C4-2B (cell line): ENCODE results near the gene BRD9.

ENCODE experiments used
- ZFX ChIP-seq: fragments of 450-650 bp; IDR thresholded peaks from 2 replicates; pipeline ENCODE4 v1.6.1; 2017
- TF ChIP-seq, protein P1 (sequence below): fragments of 450-650 bp; conservative IDR thresholded peaks from 2 replicates; pipeline ENCODE4 v1.5.1; 2017; ENCODE audit warnings: mild to moderate bottlenecking

DNA sequence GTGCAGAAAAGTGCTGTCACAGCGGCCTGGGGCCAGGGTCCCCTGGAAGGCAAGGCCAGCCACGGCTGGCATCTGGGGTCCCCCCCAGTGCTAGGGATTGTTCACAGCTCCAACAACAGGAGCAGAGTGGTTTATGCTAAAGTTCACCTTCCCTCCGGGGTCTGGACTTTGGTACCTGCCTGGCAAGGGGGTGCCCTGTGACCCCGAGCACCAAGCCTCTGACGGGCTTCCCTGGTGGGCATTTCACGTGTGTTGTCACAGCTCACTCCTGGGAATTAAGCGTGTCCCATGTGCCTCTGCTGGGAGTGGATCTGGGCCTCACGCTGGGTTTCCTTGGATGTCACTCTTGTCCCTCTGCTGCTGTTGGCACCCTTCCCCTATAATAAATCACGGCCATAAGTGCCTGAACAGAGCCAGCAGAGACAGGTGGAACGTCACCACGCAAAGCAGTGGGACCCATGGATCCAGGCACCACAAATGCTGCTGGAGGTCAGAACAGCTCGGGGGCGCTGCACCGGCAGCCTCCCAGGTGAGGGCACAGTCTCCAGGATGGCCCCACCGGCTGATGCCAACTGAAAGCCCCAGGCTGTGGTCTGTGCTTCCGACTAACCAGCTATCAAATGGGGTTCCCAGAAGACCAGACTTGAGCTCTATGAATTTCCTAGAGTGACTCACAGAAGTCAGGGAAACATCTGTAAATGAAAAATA lies 24.0 kb downstream of the BRD9 start:
- TF ChIP-seq, protein P1, sequence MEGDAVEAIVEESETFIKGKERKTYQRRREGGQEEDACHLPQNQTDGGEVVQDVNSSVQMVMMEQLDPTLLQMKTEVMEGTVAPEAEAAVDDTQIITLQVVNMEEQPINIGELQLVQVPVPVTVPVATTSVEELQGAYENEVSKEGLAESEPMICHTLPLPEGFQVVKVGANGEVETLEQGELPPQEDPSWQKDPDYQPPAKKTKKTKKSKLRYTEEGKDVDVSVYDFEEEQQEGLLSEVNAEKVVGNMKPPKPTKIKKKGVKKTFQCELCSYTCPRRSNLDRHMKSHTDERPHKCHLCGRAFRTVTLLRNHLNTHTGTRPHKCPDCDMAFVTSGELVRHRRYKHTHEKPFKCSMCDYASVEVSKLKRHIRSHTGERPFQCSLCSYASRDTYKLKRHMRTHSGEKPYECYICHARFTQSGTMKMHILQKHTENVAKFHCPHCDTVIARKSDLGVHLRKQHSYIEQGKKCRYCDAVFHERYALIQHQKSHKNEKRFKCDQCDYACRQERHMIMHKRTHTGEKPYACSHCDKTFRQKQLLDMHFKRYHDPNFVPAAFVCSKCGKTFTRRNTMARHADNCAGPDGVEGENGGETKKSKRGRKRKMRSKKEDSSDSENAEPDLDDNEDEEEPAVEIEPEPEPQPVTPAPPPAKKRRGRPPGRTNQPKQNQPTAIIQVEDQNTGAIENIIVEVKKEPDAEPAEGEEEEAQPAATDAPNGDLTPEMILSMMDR, result no peak
- TF ChIP-seq ZFX, result no peak
